HG03342 (cell line): ENCODE results near the gene OR8B4.
"Not testable (repeated sequence)": the region's sequence is repeated elsewhere in the genome, so short reads cannot be mapped to it uniquely, and the experiment has no call there.

Source experiments
- ATAC-seq: cut with Tn5 transposase; IDR thresholded peaks from one replicate; pipeline ENCODE4 v1.9.1; 2021; ENCODE audit warnings: mild to moderate bottlenecking, moderate library complexity; ENCODE audit not compliant: unreplicated experiment

Gene OR8B4

GRCh38 chr11:124424384-124424921 lies at the start of gene OR8B4:
OR8B4 (minus strand) TSS chr11:124424871; CDS start chr11:124424871, 0 bp downstream.
- no peak for ATAC-seq

- ATAC-seq, result no peak
These were observed 49.4 kb upstream of the OR8B4 start for GRCh38 chr11:124474079-124474478.

- ATAC-seq, result no peak
These were observed 48.8 kb upstream of the OR8B4 start for GRCh38 chr11:124473476-124473875.

GRCh38 chr11:124470561-124471227 lies 46.0 kb upstream of the OR8B4 start:
- no peak for ATAC-seq

GRCh38 chr11:124467381-124467927 lies 42.8 kb upstream of the OR8B4 start:
- no peak for ATAC-seq

- ATAC-seq, result no peak
These were observed 40.7 kb upstream of the OR8B4 start for GRCh38 chr11:124465368-124465767.

GRCh38 chr11:124463990-124464389 lies 39.3 kb upstream of the OR8B4 start:
- ATAC-seq, result no peak

- no peak for ATAC-seq
These were observed 38.7 kb upstream of the OR8B4 start for GRCh38 chr11:124463324-124463723.

- no peak for ATAC-seq
These were observed 35.8 kb upstream of the OR8B4 start for GRCh38 chr11:124460459-124460858.

GRCh38 chr11:124459379-124459778 lies 34.7 kb upstream of the OR8B4 start:
- not testable (repeated sequence) for ATAC-seq

GRCh38 chr11:124454552-124454951 lies 29.9 kb upstream of the OR8B4 start:
- no peak for ATAC-seq

GRCh38 chr11:124446916-124447315 lies 22.2 kb upstream of the OR8B4 start:
- no peak for ATAC-seq

- ATAC-seq, result no peak
These were observed 21.0 kb upstream of the OR8B4 start, which contains the start of gene OR8B8 for GRCh38 chr11:124445646-124446150. OR8B8 (minus strand) TSS chr11:124445696; CDS start chr11:124441085, 4,611 bp downstream.

- ATAC-seq, result no peak
These were observed 18.2 kb upstream of the OR8B4 start for GRCh38 chr11:124442847-124443246.

GRCh38 chr11:124442442-124442841 lies 17.8 kb upstream of the OR8B4 start:
- no peak for ATAC-seq

GRCh38 chr11:124441519-124441918 lies 16.8 kb upstream of the OR8B4 start:
- no peak for ATAC-seq

- no peak for ATAC-seq
These were observed 16.4 kb upstream of the OR8B4 start for GRCh38 chr11:124441081-124441480.

GRCh38 chr11:124440608-124441007 lies 15.9 kb upstream of the OR8B4 start:
- no peak for ATAC-seq

- no peak for ATAC-seq
These were observed 10.0 kb upstream of the OR8B4 start for GRCh38 chr11:124434699-124435098.

GRCh38 chr11:124429599-124429998 lies 4.9 kb upstream of the OR8B4 start:
- no peak for ATAC-seq

- ATAC-seq, result no peak
These were observed 3.6 kb downstream of the OR8B4 start for GRCh38 chr11:124421043-124421442.

- ATAC-seq, result peak; percentile 57
These were observed 9.2 kb downstream of the OR8B4 start for GRCh38 chr11:124415356-124415923.
